Measurements from ENCODE around the gene PPCDC. TPM values are rescaled to one million over a fixed set of nuclear protein-coding genes. Genes with fewer than 3 reads are reported as not detected.

Gene PPCDC, protein sequence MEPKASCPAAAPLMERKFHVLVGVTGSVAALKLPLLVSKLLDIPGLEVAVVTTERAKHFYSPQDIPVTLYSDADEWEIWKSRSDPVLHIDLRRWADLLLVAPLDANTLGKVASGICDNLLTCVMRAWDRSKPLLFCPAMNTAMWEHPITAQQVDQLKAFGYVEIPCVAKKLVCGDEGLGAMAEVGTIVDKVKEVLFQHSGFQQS
- total RNA-seq (ENCODE audit: low replicate concordance) = 2.5 and 11.8 TPM in 2 replicates

DNA sequence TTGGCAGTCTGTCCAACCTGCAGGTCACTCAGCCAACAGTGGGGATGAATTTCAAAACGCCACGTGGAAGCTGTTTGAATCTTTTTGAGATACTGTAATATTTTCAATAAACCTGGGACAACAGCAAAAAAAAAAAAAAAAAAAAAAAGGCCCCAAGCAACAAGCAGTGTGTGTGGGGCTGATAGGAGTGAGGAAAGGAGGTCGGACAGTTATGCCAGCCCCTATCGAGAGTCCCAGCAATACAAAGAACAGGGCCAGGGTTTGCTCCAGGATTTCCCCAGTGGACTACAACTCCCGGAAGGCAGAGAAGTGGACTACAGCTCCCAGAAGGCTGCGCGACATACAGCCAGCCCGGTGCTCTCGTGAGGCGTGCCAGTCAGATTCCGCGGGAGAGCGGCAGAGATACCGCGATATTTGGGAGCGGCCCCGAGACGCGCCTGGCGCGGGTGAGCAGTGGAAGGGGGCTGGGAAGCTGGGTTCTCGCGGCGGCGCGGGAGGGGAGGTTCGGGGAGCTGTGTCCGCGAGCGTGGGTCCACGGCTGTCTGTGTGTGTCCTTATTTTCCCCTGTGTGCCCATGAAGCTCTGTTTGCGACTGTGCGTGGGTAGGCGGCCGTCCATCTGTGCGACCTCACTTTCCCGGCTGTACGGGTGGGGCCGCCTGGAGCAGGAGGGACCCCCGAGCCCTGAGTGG is at the start of gene PPCDC:
PPCDC (plus strand) TSS at position 410 of the 691 bp plus-strand sequence. CDS start 4,729 bp downstream, outside the sequence.
- TF ChIP-seq CTCF (IDR thresholded peaks at IDR 0.05; ENCODE audit: insufficient read depth, low read length) = no peak
- peak within 1 kb of the TSS; percentile 99 for H3K4me3 ChIP-seq (ENCODE audit: low read depth, low read length)
- DNase-seq (ENCODE audit: low read depth) = peak; percentile 95

DNA sequence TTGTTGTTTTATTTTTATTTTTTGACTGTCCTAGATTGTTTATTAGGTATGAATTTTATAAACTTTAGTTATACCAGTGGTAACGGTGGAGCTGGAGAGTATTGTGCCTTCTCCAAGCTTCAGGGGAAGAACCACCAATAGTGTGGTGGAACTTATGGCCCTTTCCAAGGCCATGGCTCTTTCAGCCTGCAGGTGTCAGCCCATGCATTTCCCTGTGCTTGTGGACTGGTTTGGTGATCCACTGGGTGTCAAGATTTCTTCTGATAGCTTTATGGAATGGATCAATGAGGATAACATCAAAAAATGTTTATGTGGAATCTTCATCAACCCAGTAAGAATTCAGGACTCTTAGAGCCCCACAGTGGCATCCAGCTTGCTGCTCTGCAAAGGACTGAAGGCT is 47.2 kb upstream of the PPCDC start:
- no peak for DNase-seq (ENCODE audit: low read depth)
- H3K4me3 ChIP-seq (ENCODE audit: low read depth, low read length) = no peak overlapping the region
- TF ChIP-seq CTCF (IDR thresholded peaks at IDR 0.05; ENCODE audit: insufficient read depth, low read length) = no peak

GRCh38 chr15:74977599-74977998 is 45.8 kb upstream of the PPCDC start:
- no peak for TF ChIP-seq CTCF (IDR thresholded peaks at IDR 0.05; ENCODE audit: insufficient read depth, low read length)
- no peak for DNase-seq (ENCODE audit: low read depth)
- no peak overlapping the region for H3K4me3 ChIP-seq (ENCODE audit: low read depth, low read length)

GRCh38 chr15:74978077-74978476 is 45.3 kb upstream of the PPCDC start:
- DNase-seq (ENCODE audit: low read depth) = no peak
- H3K4me3 ChIP-seq (ENCODE audit: low read depth, low read length) = no peak overlapping the region
- no peak for TF ChIP-seq CTCF (IDR thresholded peaks at IDR 0.05; ENCODE audit: insufficient read depth, low read length)

GRCh38 chr15:74978503-74978902 is 44.9 kb upstream of the PPCDC start:
- TF ChIP-seq CTCF (IDR thresholded peaks at IDR 0.05; ENCODE audit: insufficient read depth, low read length) = no peak
- DNase-seq (ENCODE audit: low read depth) = no peak

DNA sequence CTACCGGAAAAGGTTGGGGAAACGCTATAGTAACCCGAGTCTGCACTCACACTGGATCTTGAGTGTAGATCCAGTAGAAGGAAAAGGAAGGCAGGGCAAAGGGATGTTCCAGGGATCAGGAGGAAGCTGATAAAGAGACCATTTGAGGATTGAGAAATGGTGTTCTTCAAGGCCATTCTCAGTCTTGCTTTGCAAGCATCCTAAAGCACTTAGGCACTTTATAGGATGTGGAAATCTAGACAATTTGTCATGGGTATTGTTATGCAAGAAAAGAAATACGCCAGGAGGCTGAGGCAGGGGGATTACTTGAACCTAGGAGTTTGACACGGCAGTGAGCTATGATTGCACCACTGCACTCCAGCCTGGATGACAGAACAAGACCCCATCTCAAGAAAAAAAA is 41.2 kb upstream of the PPCDC start:
- TF ChIP-seq CTCF (IDR thresholded peaks at IDR 0.05; ENCODE audit: insufficient read depth, low read length) = no peak
- H3K4me3 ChIP-seq (ENCODE audit: low read depth, low read length) = no peak overlapping the region
- DNase-seq (ENCODE audit: low read depth) = no peak

More at GRCh38 chr15:74978503-74978902, 44.9 kb upstream of the PPCDC start:
- H3K4me3 ChIP-seq (ENCODE audit: low read depth, low read length) = no peak overlapping the region
